Mesothelial cell of epicardium (in vitro differentiated cells): ENCODE measurements around the gene LRIG2. TPM values are rescaled to one million over a fixed set of nuclear protein-coding genes. Genes with fewer than 3 reads are reported as not detected.
"Not testable (repeated sequence)": the region's sequence is repeated elsewhere in the genome, so short reads cannot be mapped to it uniquely, and the experiment has no call there.

ENCODE experiments used
- DNase-seq, 2 experiments: peaks; one replicate each; pipeline ENCODE4 v3.0.0; 2021; ENCODE audit warnings: low spot score in 2 of 2; ENCODE audit not compliant: unreplicated experiment in 2 of 2
- H3K27ac Mint-ChIP-seq: 2 replicates; pipeline ENCODE4 v1.8.0; 2021; ENCODE audit warnings: mixed read lengths
- H3K27me3 Mint-ChIP-seq: 2 replicates; pipeline ENCODE4 v1.8.0; 2021; ENCODE audit warnings: low read depth, mixed read lengths
- H3K36me3 Mint-ChIP-seq: 2 replicates; pipeline ENCODE4 v1.8.0; 2021; ENCODE audit warnings: mixed read lengths
- H3K4me1 Mint-ChIP-seq: 2 replicates; pipeline ENCODE4 v1.8.0; 2021; ENCODE audit warnings: mixed read lengths
- H3K4me3 Mint-ChIP-seq: 2 replicates; pipeline ENCODE4 v1.8.0; 2021; ENCODE audit warnings: mild to moderate bottlenecking, moderate library complexity, mixed read lengths
- H3K9me3 Mint-ChIP-seq: 2 replicates; pipeline ENCODE4 v1.8.0; 2021; ENCODE audit warnings: mixed read lengths
- total RNA-seq: library from RNA; stranded (reverse); gene quantifications from 3 replicates; pipeline ENCODE4 v1.2.1, GENCODE V29; 2021
- TF ChIP-seq, protein P1 (sequence below): fragments of 200-600 bp; sonication (generic); IDR thresholded peaks from one replicate; pipeline ENCODE4 v1.5.0; 2021; ENCODE audit warnings: antibody characterized with exemption; ENCODE audit not compliant: unreplicated experiment

Gene LRIG2
- total RNA-seq, result 29.3 to 31.0 TPM (median 29.9 TPM) in 3 replicates

DNA sequence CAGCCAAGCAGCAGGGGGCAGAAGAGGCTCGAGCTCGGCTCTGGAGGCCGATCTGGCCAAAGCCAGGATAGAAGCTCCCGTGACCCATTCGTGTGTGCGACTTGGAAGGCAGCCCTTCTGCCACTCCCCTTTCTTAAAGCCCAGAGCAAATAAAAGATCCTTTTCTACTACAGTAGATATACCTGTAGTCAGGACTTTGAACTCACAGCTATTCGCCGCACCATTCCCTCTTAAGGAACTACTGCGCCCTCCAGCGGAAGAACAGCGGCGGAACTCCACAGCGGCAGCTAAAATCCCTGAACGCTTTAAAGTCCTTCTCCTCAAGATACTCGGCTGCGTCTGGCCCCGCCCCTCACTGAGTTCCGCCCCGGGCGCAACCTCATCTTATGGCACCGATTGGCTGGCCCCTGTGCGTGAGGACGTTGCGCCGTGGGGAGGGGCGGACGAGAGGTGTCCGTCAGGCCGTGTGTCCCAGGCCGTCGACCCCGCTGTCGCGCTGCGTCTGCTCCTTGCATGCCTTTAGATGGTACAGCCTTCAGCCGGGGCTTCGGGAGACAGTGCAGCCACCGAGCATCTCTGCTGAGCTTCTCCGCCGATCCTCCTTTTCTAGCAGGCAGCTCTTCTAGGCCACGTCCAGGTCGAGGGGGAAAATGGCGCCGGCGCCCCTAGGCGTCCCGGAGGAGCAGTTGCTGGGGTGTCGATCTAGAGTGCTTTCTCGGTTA is at the start of gene LRIG2:
LRIG2 (plus strand) TSS at position 442 of the 722 bp plus-strand sequence; CDS start at position 651, 209 bp downstream.
- Mint-ChIP-seq H3K27me3 (no peaks in the 10 kb centered on the region), H3K27ac (peak within 1 kb of the TSS; percentile 94), H3K36me3 (peaks cover 4% of the 10 kb centered on the region), H3K9me3 (no peaks in the 10 kb centered on the region), H3K4me3 (peak within 1 kb of the TSS; percentile 96), H3K4me1 (peaks cover 27% of the 10 kb centered on the region)
- TF ChIP-seq, protein P1, sequence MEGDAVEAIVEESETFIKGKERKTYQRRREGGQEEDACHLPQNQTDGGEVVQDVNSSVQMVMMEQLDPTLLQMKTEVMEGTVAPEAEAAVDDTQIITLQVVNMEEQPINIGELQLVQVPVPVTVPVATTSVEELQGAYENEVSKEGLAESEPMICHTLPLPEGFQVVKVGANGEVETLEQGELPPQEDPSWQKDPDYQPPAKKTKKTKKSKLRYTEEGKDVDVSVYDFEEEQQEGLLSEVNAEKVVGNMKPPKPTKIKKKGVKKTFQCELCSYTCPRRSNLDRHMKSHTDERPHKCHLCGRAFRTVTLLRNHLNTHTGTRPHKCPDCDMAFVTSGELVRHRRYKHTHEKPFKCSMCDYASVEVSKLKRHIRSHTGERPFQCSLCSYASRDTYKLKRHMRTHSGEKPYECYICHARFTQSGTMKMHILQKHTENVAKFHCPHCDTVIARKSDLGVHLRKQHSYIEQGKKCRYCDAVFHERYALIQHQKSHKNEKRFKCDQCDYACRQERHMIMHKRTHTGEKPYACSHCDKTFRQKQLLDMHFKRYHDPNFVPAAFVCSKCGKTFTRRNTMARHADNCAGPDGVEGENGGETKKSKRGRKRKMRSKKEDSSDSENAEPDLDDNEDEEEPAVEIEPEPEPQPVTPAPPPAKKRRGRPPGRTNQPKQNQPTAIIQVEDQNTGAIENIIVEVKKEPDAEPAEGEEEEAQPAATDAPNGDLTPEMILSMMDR, result peak; percentile 77
- DNase-seq, result peak; percentile 89 to 98

- DNase-seq, H3K36me3 Mint-ChIP-seq, H3K9me3 Mint-ChIP-seq, H3K4me3 Mint-ChIP-seq, H3K27ac Mint-ChIP-seq, H3K27me3 Mint-ChIP-seq: not testable (repeated sequence)
- peaks cover 18% of the 10 kb centered on the region for H3K4me1 Mint-ChIP-seq
Measured at GRCh38 chr1:113023316-113023715, 49.7 kb upstream of the LRIG2 start.

DNA sequence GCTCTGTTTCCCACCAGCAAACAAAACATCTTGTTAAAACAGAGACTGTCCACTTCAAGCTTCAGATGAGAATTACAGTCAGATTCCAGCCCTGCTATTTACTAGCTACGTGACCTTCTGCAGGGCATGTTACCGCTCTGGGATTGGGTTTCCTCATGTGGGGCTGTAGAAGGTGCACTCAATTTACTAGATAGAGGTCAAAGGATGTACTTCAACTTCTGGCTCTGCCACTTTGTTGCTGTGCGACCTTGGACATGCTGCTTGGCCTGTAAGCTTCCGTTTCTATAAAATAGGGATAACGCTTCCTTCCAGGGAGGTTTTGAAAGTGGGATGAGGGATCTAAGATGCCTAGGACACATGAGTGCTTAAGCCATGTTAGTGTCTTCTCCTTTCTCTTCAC is 46.0 kb upstream of the LRIG2 start:
- no peak for DNase-seq
- no peaks in the 10 kb centered on the region for H3K9me3 Mint-ChIP-seq
- peaks cover 1% of the 10 kb centered on the region for H3K36me3 Mint-ChIP-seq
- H3K27ac Mint-ChIP-seq, result no peak overlapping the region
- H3K27me3 Mint-ChIP-seq, result no peaks in the 10 kb centered on the region
- H3K4me3 Mint-ChIP-seq, result no peak overlapping the region
- TF ChIP-seq, protein P1, result no peak
- peaks cover 11% of the 10 kb centered on the region for H3K4me1 Mint-ChIP-seq

- Mint-ChIP-seq H3K4me3 (no peak overlapping the region), H3K9me3 (no peaks in the 10 kb centered on the region), H3K27ac (no peak overlapping the region), H3K4me1 (peaks cover 11% of the 10 kb centered on the region), H3K27me3 (no peaks in the 10 kb centered on the region), H3K36me3 (peaks cover 1% of the 10 kb centered on the region)
- no peak for DNase-seq
- TF ChIP-seq, protein P1, result no peak
Measured at GRCh38 chr1:113027449-113027848, 45.5 kb upstream of the LRIG2 start.

- no peak for DNase-seq
- Mint-ChIP-seq H3K36me3 (no peaks in the 10 kb centered on the region), H3K4me3 (no peak overlapping the region), H3K4me1 (peaks cover 11% of the 10 kb centered on the region), H3K27ac (no peak overlapping the region), H3K27me3 (no peaks in the 10 kb centered on the region), H3K9me3 (no peaks in the 10 kb centered on the region)
- TF ChIP-seq, protein P1, result no peak
Measured at GRCh38 chr1:113029822-113030221, 43.2 kb upstream of the LRIG2 start.

- no peaks in the 10 kb centered on the region for H3K36me3 Mint-ChIP-seq
- no peak for DNase-seq
- no peaks in the 10 kb centered on the region for H3K27me3 Mint-ChIP-seq
- TF ChIP-seq, protein P1, result no peak
- no peak overlapping the region for H3K4me3 Mint-ChIP-seq
- H3K27ac Mint-ChIP-seq, result no peak overlapping the region
- H3K9me3 Mint-ChIP-seq, result no peaks in the 10 kb centered on the region
- H3K4me1 Mint-ChIP-seq, result peaks cover 10% of the 10 kb centered on the region
Measured at GRCh38 chr1:113031171-113031933, 41.6 kb upstream of the LRIG2 start.
